Kidney (tissue), 14 donors: Measurements from ENCODE around the gene ADAM21. TPM values are rescaled to one million over a fixed set of nuclear protein-coding genes. Genes with fewer than 3 reads are reported as not detected.

Source experiments
- DNase-seq, 5 donors: peaks; one replicate each; pipeline ENCODE4 v3.0.0-alpha.2; 2013 to 2020
- FAIRE-seq: peaks from 2 replicates; lab custom pipeline; 2012; peaks lifted over from hg19 to GRCh38; lab: Jason Lieb, UNC
- H3K27ac ChIP-seq, 2 donors: one replicate each; pipeline ENCODE4 v1.7.0; 2013; ENCODE audit warnings: low read depth in 2 of 2, low read length in 2 of 2, inconsistent platforms in 1 of 2
- H3K27me3 ChIP-seq: one replicate; pipeline ENCODE4 v1.7.1; 2013; ENCODE audit warnings: low read length, inconsistent platforms; ENCODE audit not compliant: control insufficient read depth, insufficient read depth
- H3K36me3 ChIP-seq, 3 donors: one replicate each; pipeline versions ENCODE4 v1.7.0 to v1.7.1; 2013; ENCODE audit warnings: low read length in 3 of 3, control low read depth in 1 of 3, inconsistent platforms in 1 of 3; ENCODE audit not compliant: insufficient read depth in 3 of 3, control insufficient read depth in 2 of 3
- H3K4me1 ChIP-seq, 3 donors: one replicate each; pipeline versions ENCODE4 v1.7.0 to v1.7.1; 2013; ENCODE audit warnings: low read length in 3 of 3, inconsistent platforms in 1 of 3, low read depth in 1 of 3; ENCODE audit not compliant: control insufficient read depth in 2 of 3, insufficient read depth in 2 of 3
- H3K4me3 ChIP-seq, 3 donors: one replicate each; pipeline versions ENCODE4 v1.7.0 to v1.8.1; 2013; ENCODE audit warnings: low read length in 3 of 3, control low read depth in 1 of 3, inconsistent platforms in 1 of 3
- H3K9ac ChIP-seq, 3 donors: one replicate each; pipeline versions ENCODE4 v1.7.0 to v1.7.1; 2013; ENCODE audit warnings: low read length in 3 of 3, control low read depth in 1 of 3, inconsistent platforms in 1 of 3
- H3K9me3 ChIP-seq, 3 donors: one replicate each; pipeline versions ENCODE4 v1.7.0 to v1.7.1; 2013; ENCODE audit warnings: low read length in 3 of 3, control low read depth in 1 of 3, inconsistent platforms in 1 of 3; ENCODE audit not compliant: control insufficient read depth in 2 of 3, insufficient read depth in 1 of 3
- intact Hi-C: fragments of 100-400 bp; cut with DNase I; formaldehyde crosslinking; loops from one replicate; pipeline ENCODE4 v1.11.1; 2022
- polyA plus RNA-seq: library from polyadenylated mRNA; stranded (reverse); fragments of 350-450 nt; fragmentation: Illumina TruSeq; extraction: RNeasy Lipid Tissue Mini Kit (QIAGEN cat#74804); gene quantifications from one replicate; pipeline ENCODE4 v1.2.3, GENCODE V29; 2014; ENCODE audit warnings: low read depth, low replicate concordance; ENCODE audit not compliant: insufficient read depth
- total RNA-seq: library from RNA; stranded (reverse); fragmentation: NEBNext Ultra II Directional; extraction: Animal tissue kit (Norgen Biotek cat#: 25700); gene quantifications from one replicate; pipeline ENCODE4 v1.2.1, GENCODE V29; 2021
- TF ChIP-seq, protein P1 (sequence below): IDR thresholded peaks from 3 replicates; pipeline ENCODE4 v1.5.1; 2012; ENCODE audit warnings: mild to moderate bottlenecking, moderate library complexity, borderline replicate concordance; ENCODE audit not compliant: insufficient read depth; ENCODE audit errors: extremely low read depth
- donor health status: control.
- donor health status: control.
- donor health status: control.
- donor health status: control.
- donor health status: control.
- donor health status: DM: yes; HTN: yes; CAD: no.
- donor health status: Normal renal cell carcinoma (clear cell type).

ADAM21 gene
- total and polyA plus RNA-seq, 2 donors from 2014 or later, result 0.13 to 0.28 TPM

DNA sequence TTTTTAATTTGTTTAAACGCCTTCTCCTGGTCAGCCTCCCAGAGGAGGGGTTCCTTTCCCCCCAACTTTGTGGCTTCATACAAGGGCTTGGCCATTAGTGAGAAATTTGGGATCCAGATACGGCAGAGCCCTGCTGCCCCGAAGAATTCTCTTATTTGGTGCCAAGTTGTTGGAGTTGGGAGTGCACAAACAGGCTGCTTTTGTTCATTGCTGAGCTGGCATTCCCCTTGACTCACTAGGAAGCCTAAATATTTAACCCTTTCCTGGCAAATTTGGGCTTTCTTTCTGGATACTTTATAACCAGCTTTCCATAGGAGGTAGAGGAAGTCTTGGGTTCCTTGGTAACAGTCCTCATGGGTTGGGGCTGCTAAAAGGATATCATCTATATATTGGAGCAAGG, 10.3 kb upstream of the ADAM21 start:
- H3K27me3 ChIP-seq, result no peaks in the 10 kb centered on the region
- peaks cover 0 to 32% (median 7%) of the 10 kb centered on the region in 3 donors for H3K9me3 ChIP-seq

DNA sequence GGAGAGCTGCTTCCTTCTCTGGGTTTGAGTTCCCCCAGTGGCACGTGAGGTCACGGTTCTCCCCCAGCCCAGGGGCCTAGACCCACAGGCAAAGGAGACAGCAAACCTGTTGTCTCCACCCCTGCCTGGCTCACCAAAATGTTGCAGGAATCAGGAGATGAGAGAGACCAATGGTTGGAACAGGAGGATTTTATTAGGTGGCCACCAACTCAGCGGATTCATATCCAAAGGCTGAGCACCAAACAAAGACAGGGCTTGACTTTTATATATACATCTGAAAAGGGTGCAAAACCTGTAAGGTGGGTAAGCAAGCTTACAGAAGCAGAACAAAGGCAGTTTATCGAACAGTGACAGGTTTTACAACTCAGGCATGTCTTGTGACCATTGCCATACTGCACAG, 9.2 kb upstream of the ADAM21 start:
- Histone ChIP-seq H3K9ac (no peak overlapping the region), H3K4me1 (no peaks in the 10 kb centered on the region), H3K27ac (no peak overlapping the region), H3K4me3 (no peak overlapping the region), H3K36me3 (no peaks in the 10 kb centered on the region), H3K27me3 (no peaks in the 10 kb centered on the region), H3K9me3 (peaks cover 0 to 23% (median 7%) of the 10 kb centered on the region in 3 donors)
- TF ChIP-seq, protein P1, sequence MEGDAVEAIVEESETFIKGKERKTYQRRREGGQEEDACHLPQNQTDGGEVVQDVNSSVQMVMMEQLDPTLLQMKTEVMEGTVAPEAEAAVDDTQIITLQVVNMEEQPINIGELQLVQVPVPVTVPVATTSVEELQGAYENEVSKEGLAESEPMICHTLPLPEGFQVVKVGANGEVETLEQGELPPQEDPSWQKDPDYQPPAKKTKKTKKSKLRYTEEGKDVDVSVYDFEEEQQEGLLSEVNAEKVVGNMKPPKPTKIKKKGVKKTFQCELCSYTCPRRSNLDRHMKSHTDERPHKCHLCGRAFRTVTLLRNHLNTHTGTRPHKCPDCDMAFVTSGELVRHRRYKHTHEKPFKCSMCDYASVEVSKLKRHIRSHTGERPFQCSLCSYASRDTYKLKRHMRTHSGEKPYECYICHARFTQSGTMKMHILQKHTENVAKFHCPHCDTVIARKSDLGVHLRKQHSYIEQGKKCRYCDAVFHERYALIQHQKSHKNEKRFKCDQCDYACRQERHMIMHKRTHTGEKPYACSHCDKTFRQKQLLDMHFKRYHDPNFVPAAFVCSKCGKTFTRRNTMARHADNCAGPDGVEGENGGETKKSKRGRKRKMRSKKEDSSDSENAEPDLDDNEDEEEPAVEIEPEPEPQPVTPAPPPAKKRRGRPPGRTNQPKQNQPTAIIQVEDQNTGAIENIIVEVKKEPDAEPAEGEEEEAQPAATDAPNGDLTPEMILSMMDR, result no peak
- intact Hi-C loops, result no loop called here
- FAIRE-seq (no peak), DNase-seq (no peak)

More for the DNA sequence above, 10.3 kb upstream of the ADAM21 start:
- H3K4me1 ChIP-seq, result no peaks in the 10 kb centered on the region
- intact Hi-C loops, result no loop called here
- DNase-seq (no peak), FAIRE-seq (no peak)
- no peak overlapping the region for H3K27ac ChIP-seq
- H3K4me3 ChIP-seq, result no peak overlapping the region
- TF ChIP-seq, protein P1, result no peak
- no peaks in the 10 kb centered on the region for H3K36me3 ChIP-seq
- no peak overlapping the region for H3K9ac ChIP-seq

GRCh38 chr14:70448633-70449340, 3.2 kb upstream of the ADAM21 start:
- DNase-seq (peak in 3 of 5 donors; percentile 12 to 30 (median 25)), FAIRE-seq (no peak)
- Histone ChIP-seq H3K4me3 (no peak overlapping the region), H3K36me3 (no peaks in the 10 kb centered on the region), H3K27ac (no peak overlapping the region), H3K27me3 (no peaks in the 10 kb centered on the region), H3K9ac (no peak overlapping the region), H3K9me3 (peaks cover 0 to 2% (median 1%) of the 10 kb centered on the region in 3 donors), H3K4me1 (no peaks in the 10 kb centered on the region)
- TF ChIP-seq, protein P1, result no peak
- intact Hi-C loops, result no loop called here
